GM19328 (cell line): ENCODE measurements around the gene CDON.
A peak's percentile ranks its signal among the peaks of the same experiment; 100 is the strongest.

Experiments
- ATAC-seq: cut with Tn5 transposase; IDR thresholded peaks from one replicate; pipeline ENCODE4 v1.9.1; 2021; ENCODE audit warnings: mild to moderate bottlenecking, moderate library complexity; ENCODE audit not compliant: unreplicated experiment

The CDON gene, protein sequence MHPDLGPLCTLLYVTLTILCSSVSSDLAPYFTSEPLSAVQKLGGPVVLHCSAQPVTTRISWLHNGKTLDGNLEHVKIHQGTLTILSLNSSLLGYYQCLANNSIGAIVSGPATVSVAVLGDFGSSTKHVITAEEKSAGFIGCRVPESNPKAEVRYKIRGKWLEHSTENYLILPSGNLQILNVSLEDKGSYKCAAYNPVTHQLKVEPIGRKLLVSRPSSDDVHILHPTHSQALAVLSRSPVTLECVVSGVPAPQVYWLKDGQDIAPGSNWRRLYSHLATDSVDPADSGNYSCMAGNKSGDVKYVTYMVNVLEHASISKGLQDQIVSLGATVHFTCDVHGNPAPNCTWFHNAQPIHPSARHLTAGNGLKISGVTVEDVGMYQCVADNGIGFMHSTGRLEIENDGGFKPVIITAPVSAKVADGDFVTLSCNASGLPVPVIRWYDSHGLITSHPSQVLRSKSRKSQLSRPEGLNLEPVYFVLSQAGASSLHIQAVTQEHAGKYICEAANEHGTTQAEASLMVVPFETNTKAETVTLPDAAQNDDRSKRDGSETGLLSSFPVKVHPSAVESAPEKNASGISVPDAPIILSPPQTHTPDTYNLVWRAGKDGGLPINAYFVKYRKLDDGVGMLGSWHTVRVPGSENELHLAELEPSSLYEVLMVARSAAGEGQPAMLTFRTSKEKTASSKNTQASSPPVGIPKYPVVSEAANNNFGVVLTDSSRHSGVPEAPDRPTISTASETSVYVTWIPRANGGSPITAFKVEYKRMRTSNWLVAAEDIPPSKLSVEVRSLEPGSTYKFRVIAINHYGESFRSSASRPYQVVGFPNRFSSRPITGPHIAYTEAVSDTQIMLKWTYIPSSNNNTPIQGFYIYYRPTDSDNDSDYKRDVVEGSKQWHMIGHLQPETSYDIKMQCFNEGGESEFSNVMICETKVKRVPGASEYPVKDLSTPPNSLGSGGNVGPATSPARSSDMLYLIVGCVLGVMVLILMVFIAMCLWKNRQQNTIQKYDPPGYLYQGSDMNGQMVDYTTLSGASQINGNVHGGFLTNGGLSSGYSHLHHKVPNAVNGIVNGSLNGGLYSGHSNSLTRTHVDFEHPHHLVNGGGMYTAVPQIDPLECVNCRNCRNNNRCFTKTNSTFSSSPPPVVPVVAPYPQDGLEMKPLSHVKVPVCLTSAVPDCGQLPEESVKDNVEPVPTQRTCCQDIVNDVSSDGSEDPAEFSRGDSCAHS (N-terminal part only)

GRCh38 chr11:126062679-126063506 is at the start of gene CDON:
CDON (minus strand) TSS chr11:126062866; CDS start chr11:126023476, 39,390 bp downstream.
- peak; percentile 99 for ATAC-seq

DNA sequence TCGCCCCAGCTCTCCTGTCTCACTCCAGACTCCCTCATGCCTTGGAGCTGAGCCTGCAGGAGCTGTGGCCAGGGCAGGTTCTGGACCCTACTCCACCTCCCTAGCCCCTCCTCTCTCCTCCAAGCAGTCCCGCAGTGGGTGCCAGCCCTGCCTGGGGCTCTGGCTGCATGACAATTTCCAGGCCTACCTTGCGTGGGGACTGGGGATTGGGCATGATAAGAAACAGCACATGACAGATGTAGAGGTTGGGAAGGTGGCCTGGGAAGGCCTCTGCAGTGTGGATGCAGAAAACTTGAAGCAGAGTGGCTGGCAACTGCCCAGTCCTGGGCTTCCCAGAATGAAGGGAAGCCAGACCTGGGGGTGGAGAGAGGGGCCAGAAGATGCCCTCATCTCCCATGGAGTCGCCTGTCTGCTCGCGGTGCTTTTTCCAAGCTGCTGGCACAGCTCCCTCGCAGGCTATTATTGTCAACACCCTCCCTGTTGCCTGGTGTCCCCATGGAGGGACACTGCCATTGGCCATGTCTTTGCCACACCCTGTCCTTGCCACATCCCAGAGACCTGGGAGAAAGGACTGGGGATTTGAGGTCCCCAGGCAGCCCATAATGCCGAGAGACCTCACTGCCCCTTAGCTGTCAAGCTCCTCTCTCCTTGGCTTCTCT is 48.9 kb upstream of the CDON start:
- no peak for ATAC-seq

GRCh38 chr11:126109941-126110731 is 47.5 kb upstream of the CDON start:
- ATAC-seq: no peak

DNA sequence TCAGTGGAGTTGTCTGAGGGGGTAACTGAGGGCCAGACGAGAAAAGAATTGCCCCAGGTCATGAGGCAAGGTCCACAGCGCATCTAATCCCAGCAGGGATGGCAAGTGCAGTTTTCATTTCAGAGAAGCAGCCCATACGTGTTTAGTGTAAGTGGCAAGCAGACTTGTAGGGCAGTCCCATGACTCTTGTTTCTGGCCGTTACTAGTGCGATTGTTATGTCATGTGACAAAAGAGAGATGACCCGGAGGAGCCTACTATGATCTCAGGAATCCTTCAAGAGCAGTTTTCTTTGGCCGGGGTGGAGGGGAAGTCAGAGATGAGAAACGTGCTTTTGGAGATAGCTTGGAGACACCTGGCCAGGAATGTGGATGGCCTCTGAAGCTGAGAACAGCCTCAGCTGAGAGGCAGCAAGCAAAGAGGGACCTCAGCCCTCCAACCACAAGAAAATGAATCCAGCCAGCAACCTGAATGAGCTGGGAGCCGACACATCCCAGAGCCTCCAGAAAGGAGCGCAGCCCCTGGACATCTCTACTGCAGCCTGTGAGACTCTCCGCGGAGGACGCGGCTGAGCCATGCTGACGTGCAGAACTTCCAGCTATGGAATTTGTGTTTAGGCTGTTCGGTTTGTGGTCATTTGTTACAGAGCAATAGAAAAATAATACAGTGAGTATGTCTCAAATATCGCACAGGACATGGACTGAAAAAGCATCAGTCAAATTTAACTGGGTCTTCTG is 44.1 kb upstream of the CDON start:
- no peak for ATAC-seq

GRCh38 chr11:126105748-126106080 is 43.0 kb upstream of the CDON start:
- ATAC-seq: no peak

- ATAC-seq: no peak
Observed at GRCh38 chr11:126105022-126105747, 42.5 kb upstream of the CDON start.

- no peak for ATAC-seq
Observed at GRCh38 chr11:126104420-126104819, 41.8 kb upstream of the CDON start.

DNA sequence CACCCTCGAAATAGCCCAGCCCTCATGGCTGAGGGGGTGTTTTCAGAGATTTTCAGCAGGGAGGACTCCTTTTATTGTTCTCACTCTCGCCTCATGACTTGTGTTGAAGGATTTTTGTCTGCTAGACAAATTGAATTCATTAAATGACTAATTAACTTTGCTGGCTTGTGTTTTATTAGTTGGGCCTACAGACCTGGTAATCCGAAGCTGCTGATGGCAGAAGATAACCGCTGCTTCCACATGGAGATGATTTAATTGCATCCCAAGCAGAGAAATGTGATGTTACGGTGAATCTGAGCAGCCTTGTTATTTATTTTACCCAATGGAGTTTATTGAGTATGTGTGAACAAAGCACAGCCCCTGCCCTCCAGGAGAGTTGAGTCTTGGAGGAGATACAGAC is 40.5 kb upstream of the CDON start:
- no peak for ATAC-seq

- no peak for ATAC-seq
Observed at GRCh38 chr11:126102436-126102981, 39.8 kb upstream of the CDON start.

DNA sequence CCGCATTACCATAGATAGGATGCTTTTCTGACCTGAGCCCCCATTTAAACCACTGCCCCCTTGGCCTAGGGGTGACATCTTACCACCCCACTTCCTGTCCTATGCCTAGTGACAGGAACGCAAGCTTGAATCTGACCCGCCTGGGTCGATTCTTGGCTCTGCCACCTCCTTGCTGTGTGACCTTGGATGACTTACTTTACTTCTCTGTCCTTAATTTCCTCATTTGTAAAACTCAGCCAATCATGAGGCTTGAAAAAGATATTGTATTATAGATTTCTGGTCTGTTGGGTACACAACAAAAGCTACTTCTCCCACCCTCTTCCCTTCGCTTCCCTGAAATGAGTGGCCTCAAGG is 39.2 kb upstream of the CDON start:
- no peak for ATAC-seq

GRCh38 chr11:126101251-126101929 is 38.7 kb upstream of the CDON start:
- no peak for ATAC-seq

GRCh38 chr11:126100716-126101115 is 38.0 kb upstream of the CDON start:
- no peak for ATAC-seq

GRCh38 chr11:126098204-126098769 is 35.6 kb upstream of the CDON start:
- ATAC-seq: no peak

DNA sequence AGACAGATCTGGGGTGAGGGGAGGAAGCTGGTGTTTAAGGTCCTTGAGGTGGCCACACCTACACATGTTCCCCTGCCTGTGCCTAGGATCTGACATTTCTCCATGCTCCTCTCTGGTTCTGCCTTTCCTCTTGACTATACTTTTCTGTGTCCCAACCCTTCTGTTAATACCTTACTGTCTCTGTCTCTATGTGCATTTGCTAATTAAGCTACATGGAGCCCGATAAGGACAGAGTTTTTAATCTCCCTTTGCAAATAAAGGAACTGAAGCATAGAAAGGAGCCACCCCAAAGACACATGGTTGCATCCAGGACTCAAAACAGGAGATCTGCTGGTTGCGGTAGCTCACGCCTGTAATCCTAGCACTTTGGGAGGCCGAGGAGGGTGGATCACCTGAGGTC is 33.1 kb upstream of the CDON start:
- no peak for ATAC-seq

- no peak for ATAC-seq
Observed at GRCh38 chr11:126090452-126090851, 27.8 kb upstream of the CDON start.

- no peak for ATAC-seq
Observed at GRCh38 chr11:126088999-126089398, 26.3 kb upstream of the CDON start.

DNA sequence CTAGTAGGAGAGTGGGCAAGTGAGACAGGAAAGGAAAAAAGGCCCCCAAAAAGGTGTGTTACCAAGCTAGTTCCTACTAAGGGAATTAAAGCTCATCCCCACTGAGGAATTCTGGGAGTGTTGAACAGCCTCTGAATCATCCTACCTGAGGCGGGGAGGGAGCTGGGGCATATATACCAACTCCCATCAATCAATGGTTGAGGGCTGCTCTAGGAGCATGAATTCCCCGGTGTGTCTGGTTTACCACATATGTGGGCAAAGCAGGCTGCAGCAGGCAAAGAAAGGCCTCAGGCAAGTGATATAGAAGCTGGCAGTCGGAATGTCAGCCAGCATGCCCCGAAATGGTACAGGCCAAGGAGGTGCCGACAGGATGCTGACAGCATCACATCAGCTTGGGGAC is 23.6 kb upstream of the CDON start:
- ATAC-seq: no peak
